ENCODE measurements around the gene MRPS15.
"Not testable (repeated sequence)": the region's sequence is repeated elsewhere in the genome, so short reads cannot be mapped to it uniquely, and the experiment has no call there.

MRPS15 gene

DNA sequence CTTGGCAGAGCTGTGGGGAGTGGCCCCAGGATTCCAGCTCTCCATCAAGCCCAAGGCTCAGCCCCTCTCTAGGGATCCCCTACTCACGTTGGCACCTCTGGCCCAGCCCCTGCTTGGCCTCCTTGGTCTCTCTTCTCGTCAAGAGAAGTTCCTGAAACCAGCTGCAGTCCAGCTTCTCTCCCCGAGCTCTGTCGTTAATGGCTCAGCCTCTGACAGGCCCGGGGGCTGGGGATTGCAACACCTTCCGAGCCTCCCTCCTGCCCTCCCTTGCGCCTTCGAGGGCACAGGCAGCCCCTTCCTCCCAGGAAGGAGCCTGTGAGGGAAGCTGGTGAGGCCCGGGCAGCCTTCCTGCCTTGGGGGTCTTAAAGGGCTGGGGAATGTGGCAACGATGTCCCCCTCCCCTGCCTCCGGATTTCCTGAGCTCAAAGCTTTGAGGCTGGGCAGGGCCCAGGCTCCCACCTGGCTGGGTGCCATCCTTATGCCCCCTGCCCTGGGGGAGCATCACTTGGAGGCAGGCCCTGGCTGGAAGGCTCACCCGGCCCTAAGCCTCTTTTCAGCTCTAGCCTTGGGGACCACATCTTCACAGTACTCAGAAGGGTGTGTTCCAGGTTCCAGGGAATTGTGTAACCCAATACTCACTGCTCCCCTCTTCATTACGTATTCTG, 18.7 kb upstream of the MRPS15 start, which contains the start of gene CSF3R:
TSS of gene CSF3R (minus strand) at position 190 of the 665 bp plus-strand sequence. CDS start 3,417 bp downstream, outside the sequence.
- DNase-seq: no peak

DNA sequence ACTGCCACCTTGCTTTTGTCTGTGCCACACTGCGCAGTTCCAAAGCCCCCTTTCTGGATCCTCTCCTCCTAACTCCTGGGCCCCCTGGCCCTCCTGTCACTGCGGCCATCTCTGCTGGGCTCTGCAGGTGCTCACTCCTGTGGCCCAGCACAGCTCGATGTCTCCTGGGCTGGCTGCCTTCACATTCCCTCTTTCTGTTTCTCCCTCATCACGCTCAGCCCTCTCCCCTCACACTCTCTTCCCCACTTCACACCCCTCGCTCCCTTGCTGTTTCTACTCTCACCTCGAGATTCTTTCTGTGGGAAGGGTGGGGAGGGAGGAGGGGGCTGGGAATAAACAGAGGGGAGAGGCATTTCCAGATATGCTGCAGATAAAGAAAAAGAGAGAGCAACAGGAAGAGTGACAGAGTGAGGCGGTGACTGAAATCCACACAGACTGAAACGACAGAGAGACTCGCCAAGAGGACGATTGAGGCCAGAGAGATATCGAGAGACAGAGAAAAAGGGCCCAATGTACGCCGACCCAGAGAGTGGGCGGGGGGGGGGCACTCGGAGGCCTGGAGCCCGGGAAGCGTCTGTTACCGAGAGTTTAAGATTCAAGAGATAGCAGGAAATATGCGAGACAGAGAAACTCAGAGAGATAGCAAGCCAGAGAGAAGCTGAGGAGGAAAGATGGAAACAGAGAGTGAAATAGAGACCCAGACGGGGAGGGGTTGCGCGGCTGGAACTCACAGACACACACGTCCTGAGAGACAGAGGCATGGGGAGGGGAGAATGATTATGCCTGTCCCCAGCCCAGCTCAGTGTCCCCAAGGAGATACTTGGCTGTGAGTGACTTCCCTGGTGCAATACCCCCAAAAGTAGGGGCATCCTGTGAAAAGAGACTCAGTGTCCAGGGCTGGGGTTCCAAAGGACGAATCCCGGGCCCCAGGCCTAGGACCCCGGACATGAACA, 17.9 kb upstream of the MRPS15 start:
- DNase-seq: no peak

DNA sequence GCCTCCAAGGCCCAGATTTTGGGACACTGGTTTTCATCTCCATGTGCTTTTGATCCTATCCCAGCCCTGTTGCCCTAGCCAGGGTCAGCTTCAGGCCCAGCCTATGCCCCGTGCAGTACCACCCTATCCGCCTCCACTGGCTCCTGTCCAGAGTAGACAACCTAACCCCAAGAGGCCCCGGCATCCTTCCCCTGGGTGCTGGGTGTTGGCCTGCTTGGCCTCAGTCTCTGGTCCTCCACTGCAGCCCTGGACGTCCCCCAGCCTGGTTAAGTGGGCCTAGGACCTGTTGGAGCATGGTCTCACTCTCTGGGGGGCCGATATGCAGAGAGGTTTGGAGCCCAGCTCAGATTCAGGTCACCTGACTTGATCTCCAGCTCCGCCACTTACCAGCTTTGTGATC, 16.9 kb upstream of the MRPS15 start:
- no peak for DNase-seq

DNA sequence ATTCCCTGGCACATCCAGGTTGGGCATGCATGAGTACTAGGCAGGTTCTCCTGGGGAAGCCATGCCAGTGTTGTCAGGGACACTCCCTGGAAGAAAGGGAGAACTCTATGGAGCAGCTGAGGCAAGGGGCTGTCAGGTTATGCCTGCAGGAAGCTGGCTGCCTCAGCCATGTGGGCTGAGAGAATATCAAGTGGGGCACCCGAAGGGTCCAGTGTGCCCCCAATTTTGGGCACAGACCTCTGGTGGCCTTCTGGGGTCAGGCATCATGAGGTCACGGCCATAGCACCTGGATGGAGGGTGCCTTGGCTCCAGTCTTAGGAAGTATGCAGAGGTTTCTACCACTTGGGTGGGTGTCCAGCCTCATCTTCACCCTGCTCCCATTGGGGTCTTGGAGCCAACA, 16.0 kb upstream of the MRPS15 start:
- DNase-seq: no peak

DNA sequence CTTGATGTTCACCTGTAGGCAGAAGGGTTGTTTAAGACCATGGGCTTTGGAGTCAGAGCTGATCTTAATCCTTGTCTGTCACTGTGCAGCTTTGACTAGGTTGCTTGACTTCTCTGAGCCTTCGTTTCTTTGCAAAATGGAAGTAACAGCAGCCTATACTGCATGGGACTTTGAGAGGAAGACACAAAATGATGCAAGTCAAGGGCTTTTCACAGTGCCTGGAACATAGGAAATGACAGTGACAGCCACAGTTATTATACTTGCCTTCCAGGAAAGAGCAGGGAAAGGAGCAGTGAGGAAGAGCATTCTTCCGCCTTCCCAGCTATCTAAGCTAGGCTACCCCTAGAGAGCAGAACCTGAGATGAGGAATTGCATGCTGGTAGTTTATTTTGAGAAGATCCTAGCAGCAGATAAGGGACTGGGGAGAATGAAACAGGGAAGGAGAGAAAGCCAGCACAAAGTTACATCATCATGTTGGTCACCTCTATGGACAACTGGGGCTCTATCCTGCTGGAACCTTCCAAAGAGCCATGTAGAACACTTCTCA, 15.4 kb upstream of the MRPS15 start:
- DNase-seq: no peak

DNA sequence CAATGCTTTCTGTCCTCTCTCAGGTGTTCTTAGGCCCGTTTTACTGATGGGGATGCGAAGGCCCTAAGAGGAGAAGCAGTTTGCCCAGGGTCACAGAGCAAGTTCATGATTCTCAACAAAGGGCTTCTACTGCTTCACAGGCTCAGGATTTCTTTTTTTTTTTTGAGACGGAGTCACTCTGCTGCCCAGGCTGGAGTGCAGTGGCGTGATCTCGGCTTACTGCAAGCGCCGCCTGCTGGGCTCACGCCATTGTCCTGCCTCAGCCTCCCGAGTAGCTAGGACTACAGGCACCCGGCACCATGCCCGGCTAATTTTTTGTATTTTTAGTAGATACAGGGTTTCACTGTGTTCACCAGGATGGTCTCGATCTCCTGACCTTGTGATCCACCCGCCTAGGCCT, 13.4 kb upstream of the MRPS15 start:
- DNase-seq: not testable (repeated sequence)

DNA sequence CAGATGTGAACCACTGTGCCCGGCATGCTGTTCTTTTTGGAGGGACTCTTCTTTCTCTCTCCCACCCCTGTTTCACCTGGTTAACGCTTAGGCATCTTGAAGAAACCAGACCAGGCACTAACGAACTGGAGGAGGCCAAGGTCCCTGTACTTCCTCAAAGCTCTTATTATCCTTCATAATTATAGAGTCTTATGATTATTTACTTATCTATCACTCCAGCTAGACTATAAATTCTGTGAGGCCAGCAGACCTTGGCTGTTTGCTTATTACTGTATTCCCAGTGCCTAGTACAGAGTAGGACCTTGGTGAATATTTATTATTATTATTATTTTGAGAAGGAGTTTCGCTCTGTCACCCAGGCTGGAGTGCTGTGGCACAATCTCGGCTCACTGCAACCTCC, 12.8 kb upstream of the MRPS15 start:
- DNase-seq: no peak

DNA sequence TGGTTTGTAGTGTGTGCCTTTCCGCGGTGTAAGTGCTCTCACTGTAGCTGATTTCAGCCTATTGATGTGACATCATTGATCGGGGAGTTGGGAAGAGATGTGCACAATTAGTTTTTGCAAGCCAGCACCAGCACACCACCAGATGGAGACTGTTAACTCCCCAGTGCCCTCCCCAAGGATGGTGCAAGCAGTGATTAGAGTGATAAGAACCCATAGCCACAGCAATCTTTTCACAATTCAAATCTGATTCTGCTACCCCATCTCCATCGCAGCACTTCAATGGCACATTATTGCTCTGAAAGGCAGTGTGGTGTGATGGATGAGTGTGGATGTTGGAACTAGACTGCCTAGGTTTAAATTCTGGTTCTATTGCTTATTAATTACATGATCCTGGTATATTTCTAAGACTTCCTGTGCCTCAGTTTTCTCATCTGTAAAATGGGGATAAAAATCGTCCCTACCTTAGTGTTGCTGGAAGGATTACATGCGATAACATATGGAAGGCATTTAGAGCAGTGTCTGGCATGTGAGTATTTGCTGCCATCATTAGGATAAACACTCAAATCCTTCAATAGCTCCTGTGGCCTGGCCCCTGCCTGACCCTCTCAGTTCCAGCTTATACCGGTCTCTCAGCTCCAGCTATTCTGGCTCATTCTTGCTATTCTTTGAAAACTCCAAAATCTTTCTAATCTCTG, 11.9 kb upstream of the MRPS15 start:
- no peak for DNase-seq

DNA sequence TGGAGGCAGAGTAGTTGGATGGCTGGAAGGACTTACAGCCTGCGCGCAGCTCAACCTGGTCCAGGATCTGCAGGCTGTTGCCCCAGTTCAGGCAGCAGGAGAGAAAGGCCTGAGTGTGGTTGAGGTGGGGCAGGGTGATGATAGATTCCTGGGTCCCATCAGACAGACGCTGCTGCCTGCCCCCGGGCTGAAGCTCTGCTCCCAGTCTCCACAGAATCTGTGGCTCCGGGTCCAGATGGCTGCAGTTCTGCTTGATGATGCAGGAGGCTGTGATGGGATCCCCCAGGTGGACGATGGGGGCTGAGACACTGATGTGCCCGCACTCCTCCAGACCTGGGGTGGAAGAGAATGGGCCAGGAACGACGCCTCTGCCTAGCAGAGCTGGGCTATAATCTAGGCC, 11.2 kb upstream of the MRPS15 start:
- no peak for DNase-seq

DNA sequence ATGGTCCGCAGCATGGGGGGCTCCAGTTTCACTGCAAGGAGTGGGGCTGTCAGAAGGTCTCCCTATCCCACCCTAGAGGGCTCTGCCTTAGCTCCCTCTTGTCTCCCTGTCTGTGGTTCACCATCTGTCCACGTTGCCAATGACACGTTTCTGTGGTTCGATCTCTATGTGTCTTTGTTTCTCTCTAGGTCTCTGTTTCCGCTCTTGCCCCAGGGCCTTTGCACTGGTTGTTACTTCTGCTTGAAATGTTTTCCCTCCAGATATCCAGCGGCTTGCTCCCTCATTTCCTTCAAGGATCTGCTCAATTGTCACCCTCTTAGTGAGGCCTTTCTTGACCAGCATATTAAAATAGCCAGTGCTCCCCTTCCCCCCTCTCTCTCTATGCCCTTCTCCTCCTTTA, 8.5 kb upstream of the MRPS15 start:
- DNase-seq: no peak

DNA sequence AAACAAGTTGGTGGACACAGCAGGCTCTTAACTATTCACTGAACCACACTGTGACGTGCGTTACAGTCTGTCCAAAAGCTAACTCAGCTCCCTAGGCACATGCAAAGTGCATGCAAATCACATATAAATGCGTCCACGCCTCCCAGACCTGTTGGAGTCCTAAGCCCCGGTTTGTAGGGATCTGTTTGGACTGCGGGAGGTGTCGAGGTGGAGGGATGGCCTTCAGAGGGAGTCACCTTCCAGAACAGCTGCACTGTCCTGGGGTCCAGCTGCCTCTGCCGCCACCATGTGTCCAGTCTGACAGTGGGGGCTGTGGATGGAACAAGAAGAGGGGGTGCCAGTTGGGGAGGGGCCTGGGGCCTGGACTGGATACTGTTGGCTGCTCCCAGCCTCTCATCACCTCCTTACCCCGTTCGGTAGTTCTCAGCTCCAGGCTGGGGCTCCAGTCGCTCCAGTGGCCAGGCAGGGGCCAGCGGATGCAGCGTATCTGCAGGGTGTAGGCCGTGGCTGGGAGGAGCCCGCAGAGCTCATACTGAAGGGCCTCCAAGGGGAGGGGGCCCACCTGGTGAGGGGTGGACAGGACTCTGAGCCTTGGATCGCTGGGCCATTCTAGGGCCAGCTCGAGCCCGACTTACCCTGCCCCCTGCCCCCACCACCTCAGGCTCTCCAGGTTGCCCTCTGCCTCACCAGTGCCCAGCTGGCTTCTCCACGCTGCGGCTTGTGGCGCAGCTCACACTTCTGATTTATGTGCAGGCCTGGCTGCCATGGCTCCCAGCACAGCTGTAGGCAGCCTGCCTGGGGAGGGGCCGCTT, 7.9 kb upstream of the MRPS15 start:
- no peak for DNase-seq

DNA sequence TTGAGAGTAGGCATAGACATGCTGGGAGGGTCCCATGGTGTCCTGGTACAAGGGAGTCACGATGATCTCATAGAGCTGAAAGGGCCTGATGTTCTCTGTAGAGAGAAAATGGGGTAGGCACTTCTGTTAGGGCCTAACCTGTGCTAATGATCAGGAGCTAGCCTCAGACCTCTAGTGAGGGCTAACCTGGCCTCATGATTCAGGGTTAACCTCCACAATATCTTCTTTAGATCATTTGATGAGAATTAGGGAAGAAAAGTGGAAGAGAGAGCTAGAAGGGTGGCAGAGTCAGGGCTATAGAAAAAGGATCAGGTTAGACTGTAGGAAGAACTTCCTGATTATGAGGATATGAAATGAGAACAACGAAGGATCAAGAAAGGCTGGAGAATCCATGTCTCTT, 5.0 kb upstream of the MRPS15 start:
- no peak for DNase-seq

DNA sequence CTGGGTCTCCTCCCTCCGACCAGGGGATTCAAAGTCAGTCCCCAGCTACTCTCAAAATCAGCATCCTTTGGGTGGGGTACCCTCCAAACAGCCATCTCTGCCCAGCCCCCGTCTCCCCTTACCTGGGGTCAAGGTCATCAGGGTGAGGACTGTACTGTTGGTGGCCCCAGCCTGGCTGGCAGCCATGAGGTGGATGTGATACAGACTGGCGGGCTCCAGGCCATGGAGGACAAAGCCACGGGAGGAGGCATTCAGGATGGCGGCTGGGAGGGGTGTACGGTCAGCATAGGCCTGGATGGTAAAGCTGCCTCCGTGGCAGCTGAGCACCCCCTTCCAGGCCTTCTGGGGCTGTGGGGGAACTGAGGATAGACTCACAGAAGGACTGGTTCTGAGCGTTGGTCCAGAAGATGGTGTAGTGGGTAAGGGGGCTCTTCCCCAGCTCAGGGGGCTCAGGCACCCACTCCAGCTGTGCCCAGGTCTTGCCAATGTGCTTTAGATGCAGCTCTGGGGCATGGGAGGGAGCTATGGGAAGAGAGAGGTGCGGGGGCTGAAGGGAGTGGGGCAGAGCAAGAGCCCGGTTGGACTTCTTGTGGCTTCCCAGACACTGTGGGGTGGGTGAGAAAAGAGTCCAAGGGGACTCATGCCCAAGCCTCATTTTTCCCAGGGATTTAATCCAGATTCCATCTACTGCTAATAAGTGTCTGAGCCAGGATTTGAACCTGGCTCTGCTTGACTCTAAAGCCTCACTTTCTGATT, 3.7 kb upstream of the MRPS15 start:
- DNase-seq: no peak

DNA sequence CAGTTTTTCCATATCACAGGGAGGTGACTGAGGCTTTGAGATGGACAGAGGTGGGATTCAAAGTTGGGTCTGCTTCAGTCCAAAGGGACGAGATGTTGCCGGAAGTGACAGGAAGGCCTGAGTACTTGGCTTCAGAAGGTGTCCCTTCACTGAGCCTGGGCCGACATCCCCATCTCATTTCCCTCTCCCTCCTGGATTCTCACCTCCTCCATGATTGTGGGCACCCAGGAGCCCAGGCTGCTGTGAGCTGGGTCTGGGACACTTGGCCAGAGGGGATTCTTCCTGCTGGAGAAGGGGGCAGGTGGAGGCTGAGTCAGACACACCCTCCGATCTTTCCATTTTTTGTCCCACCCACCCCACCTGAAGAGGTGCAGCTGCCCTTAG, 2.8 kb upstream of the MRPS15 start:
- DNase-seq: no peak

DNA sequence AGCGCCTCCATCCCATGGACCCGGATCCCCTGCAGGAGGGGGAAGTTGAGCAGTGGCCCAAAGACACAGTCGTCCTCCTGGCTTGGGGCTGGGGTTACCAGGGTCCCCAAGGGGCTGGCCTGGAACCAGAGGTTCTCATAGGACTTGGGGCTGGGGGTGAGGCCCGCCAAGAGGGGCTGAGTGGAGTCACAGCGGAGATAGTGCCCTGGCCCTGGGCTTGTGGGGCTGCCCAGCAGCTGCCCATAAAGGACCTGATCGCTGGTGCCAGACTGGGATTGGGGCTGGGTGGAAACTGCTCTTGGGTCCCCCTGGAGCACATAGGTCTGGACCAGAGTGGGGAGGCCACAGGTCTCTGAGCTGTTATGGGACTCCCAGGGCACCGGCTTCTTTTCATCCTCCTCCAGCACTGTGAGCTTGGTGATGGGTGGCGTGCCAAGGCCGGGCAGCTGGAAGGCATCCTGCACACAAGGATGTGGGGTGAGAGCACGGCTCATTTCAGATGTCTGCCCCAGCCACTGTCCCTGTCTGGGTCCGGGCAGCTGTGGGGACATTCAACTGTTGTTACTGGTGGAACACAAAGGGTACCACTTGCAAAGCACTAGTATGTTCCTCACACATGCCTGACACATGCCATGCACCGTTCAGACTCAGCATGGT, 2.3 kb upstream of the MRPS15 start:
- no peak for DNase-seq

DNA sequence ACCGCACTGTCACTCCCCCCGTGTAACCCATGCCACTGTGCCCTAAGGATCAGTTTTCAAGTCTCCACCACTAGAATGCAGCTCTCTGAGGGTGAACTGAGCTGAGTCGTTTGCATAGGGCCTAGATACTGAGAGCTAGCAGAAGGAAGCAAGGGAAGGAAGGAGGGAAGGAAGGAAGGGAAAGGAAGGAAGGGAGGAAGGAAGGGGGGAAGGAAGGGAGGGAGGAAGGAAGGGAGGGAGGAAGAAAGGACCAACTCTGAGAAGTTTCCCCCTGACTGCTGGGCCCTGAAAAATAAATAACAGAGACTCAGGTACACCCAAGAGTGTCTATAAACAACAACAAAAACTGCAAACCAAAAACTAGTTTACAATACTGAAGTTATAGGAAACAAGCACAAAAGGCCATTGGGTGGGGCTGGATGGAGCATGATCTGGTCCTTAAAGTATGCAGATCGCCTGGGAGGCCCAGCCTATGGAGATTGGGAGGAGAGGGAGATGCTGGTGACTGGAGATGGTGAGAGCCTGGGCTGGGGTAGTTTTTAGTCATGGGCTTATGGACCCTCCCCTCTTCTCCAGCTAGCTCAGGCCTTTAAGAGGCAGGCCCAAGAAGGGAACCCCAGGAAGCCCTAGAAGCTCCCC, 1.7 kb upstream of the MRPS15 start:
- no peak for DNase-seq

DNA sequence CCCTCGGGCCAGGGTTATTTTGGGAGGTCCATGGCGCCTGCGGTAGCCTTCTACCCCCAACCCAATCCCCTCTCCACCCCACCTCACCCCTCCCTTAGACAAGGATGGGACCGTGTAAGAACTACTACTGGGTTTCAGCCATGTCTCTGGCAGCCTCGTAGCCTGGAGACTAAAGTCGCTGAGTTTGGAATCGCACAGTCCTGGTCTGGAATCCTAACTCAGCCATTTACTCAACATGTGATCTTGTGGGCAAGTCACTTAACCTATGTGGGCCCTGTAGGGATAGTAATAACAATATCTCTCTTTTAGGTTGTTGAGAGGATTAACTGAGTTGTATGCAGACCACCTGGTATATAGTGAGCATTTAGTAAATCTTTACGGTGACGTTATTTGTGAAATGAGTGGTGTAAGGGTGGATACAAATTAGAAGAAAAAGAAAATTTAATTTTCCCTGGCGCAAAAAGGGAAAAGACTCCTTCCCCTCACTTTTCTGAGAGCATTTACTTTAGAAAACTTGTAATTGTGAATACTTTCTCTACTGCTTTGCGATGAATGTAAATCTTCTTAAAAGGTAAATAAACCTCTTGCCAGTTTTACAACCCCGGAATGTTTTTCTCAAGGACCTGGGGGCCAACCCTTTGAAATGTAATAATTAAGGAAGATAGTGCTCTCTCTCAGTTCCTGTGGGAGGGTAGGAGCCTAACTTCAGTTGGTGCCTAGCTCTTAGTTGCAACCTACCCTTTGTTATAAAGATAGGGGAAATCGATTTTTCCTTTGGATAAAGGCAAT, 615 bp upstream of the MRPS15 start:
- DNase-seq: peak; percentile 68

DNA sequence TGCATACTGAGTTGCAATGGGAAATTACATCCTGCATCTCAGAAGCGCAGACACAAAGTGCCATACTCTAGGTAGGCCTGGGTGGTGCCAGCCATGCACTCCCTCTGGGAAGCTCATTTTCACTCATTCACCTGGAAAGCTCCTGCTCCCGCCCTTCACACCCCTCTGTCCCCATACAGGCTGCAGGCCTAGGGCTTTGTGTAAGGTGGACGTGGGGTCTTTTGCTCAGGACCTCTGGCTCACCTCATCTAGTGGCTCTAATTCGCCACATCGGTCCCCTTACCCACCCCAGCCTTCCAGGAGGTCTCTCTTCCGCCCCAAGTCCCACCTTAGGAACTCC, 751 bp downstream of the MRPS15 start:
- DNase-seq: no peak

DNA sequence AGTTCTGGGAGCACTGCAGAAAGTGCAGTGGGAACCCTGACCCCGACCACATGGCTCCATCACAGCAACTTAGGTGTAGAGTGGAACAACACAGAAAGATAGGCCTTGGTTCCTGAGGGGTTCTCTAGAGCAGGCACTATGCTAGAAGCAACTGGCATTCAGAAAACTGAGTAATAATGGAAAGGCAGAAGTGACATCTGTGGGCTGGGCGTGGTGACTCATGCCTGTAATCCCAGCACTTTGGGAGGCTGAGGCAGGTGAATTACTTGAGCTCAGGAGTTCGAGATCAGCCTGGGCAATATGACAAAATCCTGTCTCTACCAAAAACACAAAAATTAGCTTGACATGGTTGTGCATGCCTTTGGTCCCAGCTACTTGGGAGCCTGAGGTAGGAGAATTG, 5.3 kb downstream of the MRPS15 start:
- no peak for DNase-seq

DNA sequence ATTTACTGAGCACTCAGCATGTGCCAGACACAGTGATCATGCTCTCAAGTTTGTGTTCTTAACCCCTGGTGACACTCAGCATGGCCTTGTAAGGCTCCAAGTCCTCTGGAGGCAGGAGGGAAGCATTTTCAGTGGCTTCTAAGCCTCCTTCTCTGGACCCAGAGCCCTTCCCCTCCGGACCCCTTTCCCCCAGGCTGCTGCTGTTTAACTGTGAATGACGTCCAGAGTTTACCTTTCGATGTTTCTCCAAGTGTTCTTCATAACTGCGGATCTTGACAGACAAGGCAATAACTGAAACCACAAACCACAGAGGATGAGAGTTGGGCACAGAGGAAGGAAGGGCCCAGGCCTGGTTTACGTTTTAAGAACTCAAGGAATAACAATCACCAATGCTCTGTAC, 6.5 kb downstream of the MRPS15 start:
- no peak for DNase-seq

Data from NCI-H187 treated with DMSO at 0.1 percent for 48 hours (cell line).